ENCODE data around the gene EMC1.

- no peak for TF ChIP-seq SMC3 (IDR thresholded peaks at IDR 0.05)
- no peak for TF ChIP-seq CTCF (IDR thresholded peaks at IDR 0.05)
- TF ChIP-seq MAX (IDR thresholded peaks at IDR 0.05): no peak
- no peak for TF ChIP-seq PBX3 (IDR thresholded peaks at IDR 0.05)
Observed at GRCh38 chr1:19210772-19211549, 40.4 kb downstream of the EMC1 start.

Measured in A549 (cell line).